ENCODE results near the gene FOXL2NB. TPM values are rescaled to one million over a fixed set of nuclear protein-coding genes. Genes with fewer than 3 reads are reported as not detected.

FOXL2NB gene
- total RNA-seq (not detected), polyA plus RNA-seq (not detected)
- long read RNA-seq, donor 1: 0 reads
- long read RNA-seq, donor 2: 0 reads

DNA sequence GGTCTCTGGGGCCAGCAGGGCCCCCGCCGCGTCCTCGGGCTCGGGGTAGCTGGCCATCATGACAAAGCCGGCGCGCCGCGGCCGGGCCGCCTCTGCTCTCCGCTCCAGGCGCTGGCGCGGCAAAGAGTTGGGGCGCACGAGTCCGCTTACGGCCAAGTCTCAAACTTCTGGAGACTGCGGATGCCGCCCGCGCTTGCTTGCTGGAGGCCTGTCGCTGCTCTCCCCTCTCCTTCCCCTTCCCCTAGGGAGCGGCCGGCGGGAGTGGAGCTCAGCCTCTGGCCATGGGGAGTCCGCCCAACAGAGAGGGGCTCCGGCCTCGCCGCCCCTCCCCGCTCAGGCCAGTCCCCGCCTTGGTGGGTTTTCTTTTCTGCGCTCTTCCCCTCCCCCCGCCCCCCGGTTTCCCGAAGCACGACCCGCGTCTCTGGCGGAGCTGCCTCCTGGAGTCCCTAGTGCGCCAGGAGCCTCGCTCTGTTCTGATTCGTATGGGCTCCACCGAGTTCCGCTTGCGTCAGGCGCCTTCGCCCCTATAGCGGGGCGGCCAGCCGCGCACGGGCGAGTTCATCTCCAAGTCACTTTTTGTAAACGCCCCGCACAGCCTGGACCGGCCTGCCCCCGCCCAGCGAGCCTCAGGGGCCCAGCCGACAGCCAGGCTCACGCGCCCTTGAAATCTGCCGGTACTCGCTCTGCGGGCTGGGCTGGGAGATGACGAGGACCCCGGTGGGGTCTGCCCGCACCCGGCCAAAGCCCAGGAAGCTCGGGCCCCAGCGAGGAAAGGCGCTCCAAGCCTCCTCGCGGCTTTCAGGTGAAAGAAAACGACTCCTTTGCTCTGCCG lies at the start of gene FOXL2NB, which contains the start of gene FOXL2:
TSS of gene FOXL2NB (plus strand) at position 555 of the 832 bp plus-strand sequence. CDS start at position 703, 148 bp downstream.
TSS of gene FOXL2 (minus strand) at position 475 of the 832 bp plus-strand sequence. CDS start at position 60, 415 bp downstream.
- Histone ChIP-seq H3K27ac (ENCODE audit: low read depth in 1 of 2, low read length in 2 of 2) (no peak within 1 kb of the TSS), H3K9me3 (ENCODE audit: control insufficient read depth, low read length) (no peaks in the 10 kb centered on the region), H3K4me1 (ENCODE audit: control insufficient read depth in 1 of 2, insufficient read depth in 2 of 2, low read length in 2 of 2) (peaks cover 0 to 2% of the 10 kb centered on the region in 2 donors), H3K4me3 (ENCODE audit: low read length in 2 of 2) (peak within 1 kb of the TSS; percentile 28 to 51), H3K36me3 (ENCODE audit: control insufficient read depth in 1 of 2, insufficient read depth in 2 of 2, low read length in 1 of 2) (no peaks in the 10 kb centered on the region), H3K27me3 (ENCODE audit: control insufficient read depth in 1 of 2, insufficient read depth in 2 of 2, low read length in 1 of 2) (peaks cover 0 to 2% of the 10 kb centered on the region in 2 donors)
- DNase-seq (peak in 1 of 2 donors; percentile 83), ATAC-seq (ENCODE audit: low FRiP score) (peak; percentile 22)
- 1 to 2% methylated on average over 63 to 78 of the region's 78 CpGs for WGBS, 2 donors
- intact Hi-C loops (cut with DNase I): no loop called here

GRCh38 chr3:138898301-138898700 lies 48.7 kb upstream of the FOXL2NB start:
- intact Hi-C loops (cut with DNase I): no loop called here
- 5 to 10% methylated on average over 1 of the region's 1 CpG for WGBS, 2 donors
- Histone ChIP-seq H3K36me3 (ENCODE audit: control insufficient read depth in 1 of 2, insufficient read depth in 2 of 2, low read length in 1 of 2) (no peaks in the 10 kb centered on the region), H3K9me3 (ENCODE audit: control insufficient read depth, low read length) (no peaks in the 10 kb centered on the region), H3K4me1 (ENCODE audit: control insufficient read depth in 1 of 2, insufficient read depth in 2 of 2, low read length in 2 of 2) (peaks cover 0 to 6% of the 10 kb centered on the region in 2 donors), H3K27ac (ENCODE audit: low read depth in 1 of 2, low read length in 2 of 2) (no peak overlapping the region), H3K27me3 (ENCODE audit: control insufficient read depth in 1 of 2, insufficient read depth in 2 of 2, low read length in 1 of 2) (no peaks in the 10 kb centered on the region), H3K4me3 (ENCODE audit: low read length in 2 of 2) (no peak overlapping the region)
- DNase-seq (no peak), ATAC-seq (ENCODE audit: low FRiP score) (peak; percentile 64)

GRCh38 chr3:138898708-138899107 lies 48.3 kb upstream of the FOXL2NB start:
- Histone ChIP-seq H3K36me3 (ENCODE audit: control insufficient read depth in 1 of 2, insufficient read depth in 2 of 2, low read length in 1 of 2) (no peaks in the 10 kb centered on the region), H3K9me3 (ENCODE audit: control insufficient read depth, low read length) (no peaks in the 10 kb centered on the region), H3K4me3 (ENCODE audit: low read length in 2 of 2) (no peak overlapping the region), H3K4me1 (ENCODE audit: control insufficient read depth in 1 of 2, insufficient read depth in 2 of 2, low read length in 2 of 2) (peaks cover 0 to 6% of the 10 kb centered on the region in 2 donors), H3K27ac (ENCODE audit: low read depth in 1 of 2, low read length in 2 of 2) (no peak overlapping the region), H3K27me3 (ENCODE audit: control insufficient read depth in 1 of 2, insufficient read depth in 2 of 2, low read length in 1 of 2) (no peaks in the 10 kb centered on the region)
- intact Hi-C loops (cut with DNase I): no loop called here
- ATAC-seq (ENCODE audit: low FRiP score) (no peak), DNase-seq (no peak)

DNA sequence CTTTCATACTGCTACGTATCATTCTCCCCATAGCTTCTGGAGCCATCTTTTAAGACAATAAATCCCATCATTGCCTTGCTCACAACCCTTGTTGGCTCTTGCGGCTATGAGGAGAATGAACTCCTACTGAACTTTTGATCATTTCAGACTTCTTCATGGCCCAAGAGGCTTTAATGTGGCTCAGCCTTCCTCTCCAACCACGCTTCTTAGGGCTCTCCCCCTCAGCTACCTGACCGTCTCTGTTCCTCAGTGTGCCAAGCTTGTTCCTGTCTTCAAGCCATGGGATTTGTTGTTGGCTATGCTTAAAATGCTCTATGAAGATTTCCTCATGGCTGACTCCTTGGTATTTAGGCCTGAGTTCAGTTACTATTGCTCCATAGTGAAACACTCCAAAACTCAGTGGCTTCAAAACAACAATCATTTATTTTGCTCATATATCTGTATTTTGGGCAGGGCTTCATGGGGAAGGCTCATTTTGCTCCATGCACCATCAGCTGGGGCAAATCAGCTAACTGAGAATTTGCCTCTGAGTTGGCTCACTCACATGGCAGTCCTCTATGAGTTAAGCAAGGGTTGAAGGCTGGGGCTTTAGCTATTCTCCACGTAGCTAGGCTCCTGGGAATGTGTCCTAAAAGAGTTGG lies 47.5 kb upstream of the FOXL2NB start:
- Histone ChIP-seq H3K9me3 (ENCODE audit: control insufficient read depth, low read length) (no peaks in the 10 kb centered on the region), H3K4me3 (ENCODE audit: low read length in 2 of 2) (no peak overlapping the region), H3K27me3 (ENCODE audit: control insufficient read depth in 1 of 2, insufficient read depth in 2 of 2, low read length in 1 of 2) (no peaks in the 10 kb centered on the region), H3K4me1 (ENCODE audit: control insufficient read depth in 1 of 2, insufficient read depth in 2 of 2, low read length in 2 of 2) (peaks cover 0 to 6% of the 10 kb centered on the region in 2 donors), H3K36me3 (ENCODE audit: control insufficient read depth in 1 of 2, insufficient read depth in 2 of 2, low read length in 1 of 2) (no peaks in the 10 kb centered on the region), H3K27ac (ENCODE audit: low read depth in 1 of 2, low read length in 2 of 2) (no peak overlapping the region)
- intact Hi-C loops (cut with DNase I): no loop called here
- DNase-seq (no peak), ATAC-seq (ENCODE audit: low FRiP score) (no peak)
- 86 to 89% methylated on average over 5 of the region's 5 CpGs for WGBS, 2 donors

DNA sequence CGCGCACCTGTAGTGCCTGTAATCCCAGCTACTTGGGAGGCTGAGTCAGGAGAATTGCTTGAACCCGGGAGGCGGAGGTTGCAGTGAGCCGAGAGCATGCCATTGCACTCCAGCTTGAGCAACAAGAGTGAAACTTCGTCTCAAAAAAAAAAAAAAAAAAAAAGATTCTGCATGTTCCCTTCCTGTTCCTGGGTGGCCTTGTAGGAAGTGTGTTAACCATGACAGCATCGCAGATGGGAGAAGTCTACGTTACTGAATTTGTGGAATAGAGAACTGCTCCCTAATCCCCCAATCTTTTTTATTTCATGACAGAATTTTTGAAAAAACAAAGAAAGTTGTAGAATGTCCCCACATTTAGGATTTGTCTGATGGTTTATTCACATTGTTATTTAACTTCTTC lies 45.5 kb upstream of the FOXL2NB start:
- Histone ChIP-seq H3K4me1 (ENCODE audit: control insufficient read depth in 1 of 2, insufficient read depth in 2 of 2, low read length in 2 of 2) (peaks cover 0 to 6% of the 10 kb centered on the region in 2 donors), H3K36me3 (ENCODE audit: control insufficient read depth in 1 of 2, insufficient read depth in 2 of 2, low read length in 1 of 2) (peaks cover 0 to 2% of the 10 kb centered on the region in 2 donors), H3K9me3 (ENCODE audit: control insufficient read depth, low read length) (no peaks in the 10 kb centered on the region), H3K27me3 (ENCODE audit: control insufficient read depth in 1 of 2, insufficient read depth in 2 of 2, low read length in 1 of 2) (no peaks in the 10 kb centered on the region), H3K27ac (ENCODE audit: low read depth in 1 of 2, low read length in 2 of 2) (no peak overlapping the region), H3K4me3 (ENCODE audit: low read length in 2 of 2) (no peak overlapping the region)
- no peak for ATAC-seq (ENCODE audit: low FRiP score)
- intact Hi-C loops (cut with DNase I): no loop called here
- no peak for DNase-seq
- 59 to 66% methylated on average over 8 of the region's 8 CpGs for WGBS, 2 donors

DNA sequence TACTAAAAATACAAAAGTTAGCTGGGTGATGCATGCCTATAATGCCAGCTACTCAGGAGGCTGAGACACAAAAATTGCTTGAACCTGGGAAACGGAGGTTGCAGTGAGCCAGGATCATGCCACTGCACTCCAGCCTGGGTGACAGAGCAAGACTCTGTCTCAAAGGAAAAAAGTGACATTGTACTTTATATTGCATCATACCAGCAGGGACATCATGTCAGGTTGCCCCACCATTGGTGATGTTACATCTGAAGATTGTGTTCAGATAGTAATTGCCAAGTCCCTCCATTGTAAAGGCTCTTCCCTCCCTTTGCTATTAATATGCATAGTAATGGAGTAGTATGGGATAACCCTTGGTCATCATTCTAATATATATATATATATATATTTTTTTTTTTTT lies 44.8 kb upstream of the FOXL2NB start:
- 67 to 73% methylated on average over 1 of the region's 1 CpG for WGBS, 2 donors
- DNase-seq: no peak
- Histone ChIP-seq H3K36me3 (ENCODE audit: control insufficient read depth in 1 of 2, insufficient read depth in 2 of 2, low read length in 1 of 2) (peaks cover 0 to 2% of the 10 kb centered on the region in 2 donors), H3K9me3 (ENCODE audit: control insufficient read depth, low read length) (no peaks in the 10 kb centered on the region), H3K27me3 (ENCODE audit: control insufficient read depth in 1 of 2, insufficient read depth in 2 of 2, low read length in 1 of 2) (no peaks in the 10 kb centered on the region), H3K4me3 (ENCODE audit: low read length in 2 of 2) (no peak overlapping the region), H3K4me1 (ENCODE audit: control insufficient read depth in 1 of 2, insufficient read depth in 2 of 2, low read length in 2 of 2) (peaks cover 0 to 6% of the 10 kb centered on the region in 2 donors), H3K27ac (ENCODE audit: low read depth in 1 of 2, low read length in 2 of 2) (no peak overlapping the region)
- intact Hi-C loops (cut with DNase I): no loop called here
- ATAC-seq (ENCODE audit: low FRiP score): no peak

GRCh38 chr3:138907539-138907938 lies 39.5 kb upstream of the FOXL2NB start:
- DNase-seq (no peak), ATAC-seq (ENCODE audit: low FRiP score) (no peak)
- intact Hi-C loops (cut with DNase I): no loop called here
- Histone ChIP-seq H3K4me1 (ENCODE audit: control insufficient read depth in 1 of 2, insufficient read depth in 2 of 2, low read length in 2 of 2) (no peaks in the 10 kb centered on the region), H3K9me3 (ENCODE audit: control insufficient read depth, low read length) (no peaks in the 10 kb centered on the region), H3K4me3 (ENCODE audit: low read length in 2 of 2) (no peak overlapping the region), H3K27ac (ENCODE audit: low read depth in 1 of 2, low read length in 2 of 2) (no peak overlapping the region), H3K36me3 (ENCODE audit: control insufficient read depth in 1 of 2, insufficient read depth in 2 of 2, low read length in 1 of 2) (peaks cover 0 to 2% of the 10 kb centered on the region in 2 donors), H3K27me3 (ENCODE audit: control insufficient read depth in 1 of 2, insufficient read depth in 2 of 2, low read length in 1 of 2) (no peaks in the 10 kb centered on the region)
- WGBS, 2 donors: 85 to 88% methylated on average over 3 of the region's 3 CpGs

- H3K27ac ChIP-seq (ENCODE audit: low read depth in 1 of 2, low read length in 2 of 2): no peak overlapping the region
- H3K27me3 ChIP-seq (ENCODE audit: control insufficient read depth in 1 of 2, insufficient read depth in 2 of 2, low read length in 1 of 2): no peaks in the 10 kb centered on the region
- ATAC-seq (ENCODE audit: low FRiP score): no peak
- H3K4me1 ChIP-seq (ENCODE audit: control insufficient read depth in 1 of 2, insufficient read depth in 2 of 2, low read length in 2 of 2): no peaks in the 10 kb centered on the region
- intact Hi-C loops (cut with DNase I): no loop called here
- H3K9me3 ChIP-seq (ENCODE audit: control insufficient read depth, low read length): no peaks in the 10 kb centered on the region
- H3K4me3 ChIP-seq (ENCODE audit: low read length in 2 of 2): no peak overlapping the region
- H3K36me3 ChIP-seq (ENCODE audit: control insufficient read depth in 1 of 2, insufficient read depth in 2 of 2, low read length in 1 of 2): peaks cover 0 to 2% of the 10 kb centered on the region in 2 donors
- 94 to 97% methylated on average over 5 of the region's 5 CpGs for WGBS, 2 donors
- no peak for DNase-seq
Measured at GRCh38 chr3:138908846-138909245, 38.2 kb upstream of the FOXL2NB start.
